HG03457 (cell line): ENCODE data around the gene GPR137.
A peak's percentile ranks its signal among the peaks of the same experiment; 100 is the strongest.
"Not testable (repeated sequence)": the region's sequence is repeated elsewhere in the genome, so short reads cannot be mapped to it uniquely, and the experiment has no call there.

ENCODE experiments used
- ATAC-seq: cut with Tn5 transposase; IDR thresholded peaks from one replicate; pipeline ENCODE4 v1.9.1; 2021; ENCODE audit warnings: moderate number of reproducible peaks; ENCODE audit not compliant: unreplicated experiment

Gene GPR137

GRCh38 chr11:64299847-64300648, 14.4 kb downstream of the GPR137 start, which contains the start of gene CATSPERZ:
Gene CATSPERZ, plus strand, starts transcription at chr11:64300358. Its CDS starts 53 bp downstream, at chr11:64300411.
- ATAC-seq: no peak

- no peak for ATAC-seq
Measured at GRCh38 chr11:64303109-64304031, 17.7 kb downstream of the GPR137 start.

- ATAC-seq: no peak
Measured at GRCh38 chr11:64304032-64304315, 18.3 kb downstream of the GPR137 start.

- peak; percentile 25 for ATAC-seq
Measured at GRCh38 chr11:64304316-64305072, 18.8 kb downstream of the GPR137 start.

- peak; percentile 52 for ATAC-seq
Measured at GRCh38 chr11:64305075-64305690, 19.5 kb downstream of the GPR137 start, which contains the start of gene ESRRA. Gene ESRRA, plus strand, starts transcription at chr11:64305524. Its CDS starts 1,656 bp downstream, at chr11:64307180.

GRCh38 chr11:64305691-64306562, 20.3 kb downstream of the GPR137 start:
- ATAC-seq: no peak

- ATAC-seq: no peak
Measured at GRCh38 chr11:64306563-64306875, 20.9 kb downstream of the GPR137 start.

GRCh38 chr11:64306876-64307622, 21.4 kb downstream of the GPR137 start:
- no peak for ATAC-seq

GRCh38 chr11:64307795-64308194, 22.1 kb downstream of the GPR137 start:
- ATAC-seq: not testable (repeated sequence)

- ATAC-seq: no peak
Measured at GRCh38 chr11:64312947-64313346, 27.3 kb downstream of the GPR137 start.

GRCh38 chr11:64313491-64314145, 28.0 kb downstream of the GPR137 start:
- ATAC-seq: no peak

- ATAC-seq: no peak
Measured at GRCh38 chr11:64314146-64314804, 28.6 kb downstream of the GPR137 start.

GRCh38 chr11:64314805-64315561, 29.3 kb downstream of the GPR137 start:
- ATAC-seq: no peak

GRCh38 chr11:64315667-64316526, 30.2 kb downstream of the GPR137 start:
- ATAC-seq: not testable (repeated sequence)

- peak; percentile 1 for ATAC-seq
Measured at GRCh38 chr11:64316672-64317324, 31.1 kb downstream of the GPR137 start.
